ENCODE data around the gene DNAJB14. TPM values are rescaled to one million over a fixed set of nuclear protein-coding genes. Genes with fewer than 3 reads are reported as not detected.

Gene DNAJB14
- total RNA-seq, 1 experiment from 2014 or later, result 36.8 TPM

Other genes with a start within 250 kb of the DNAJB14 start
- gene DAPP1, start 129.8 kb downstream of the DNAJB14 start, total RNA-seq (2014; rRNA removed; shearing (Covaris generic)), result not detected in 2 replicates
- gene LAMTOR3, start 52.2 kb downstream of the DNAJB14 start, total RNA-seq (2014; rRNA removed; shearing (Covaris generic)), result 53.4 and 56.5 TPM in 2 replicates
- 715 and 727 TPM in 2 replicates for gene H2AZ1, start 3.7 kb upstream of the DNAJB14 start, total RNA-seq (2014; rRNA removed; shearing (Covaris generic))
- 0.27 TPM in 1 of 2 replicates, not detected in the other for gene DDIT4L, start 243.8 kb upstream of the DNAJB14 start, total RNA-seq (2014; rRNA removed; shearing (Covaris generic))

Data from G401 (cell line).